GM12878 (cell line): ENCODE data around the gene ZFP64. TPM values are rescaled to one million over a fixed set of nuclear protein-coding genes. Genes with fewer than 3 reads are reported as not detected.

ENCODE experiments used
- CREB1 ChIP-seq: IDR thresholded peaks from 2 replicates; pipeline ENCODE4 v1.6.1; 2012; ENCODE audit warnings: low read depth, mild to moderate bottlenecking, inconsistent platforms
- E2F8 ChIP-seq: fragments of 450-650 bp; IDR thresholded peaks from 2 replicates; pipeline ENCODE4 v1.6.1; 2018; ENCODE audit warnings: mild to moderate bottlenecking, low read depth, moderate library complexity; ENCODE audit not compliant: partially characterized antibody
- EED ChIP-seq: sonication (generic); IDR thresholded peaks from 2 replicates; pipeline ENCODE4 v1.6.1; 2016; ENCODE audit warnings: antibody characterized with exemption, low read depth
- HDGF ChIP-seq: fragments of 450-650 bp; IDR thresholded peaks from 2 replicates; pipeline ENCODE4 v1.6.1; 2016; ENCODE audit warnings: antibody characterized with exemption
- MYB ChIP-seq: fragments of 150-350 bp; IDR thresholded peaks from 2 replicates; pipeline ENCODE4 v1.6.1; 2014; ENCODE audit warnings: mild to moderate bottlenecking, low read depth, low read length, borderline replicate concordance
- NBN ChIP-seq: fragments of 450-650 bp; IDR thresholded peaks from 2 replicates; pipeline ENCODE4 v1.6.1; 2016
- NR2C1 ChIP-seq: fragments of 450-650 bp; IDR thresholded peaks from 2 replicates; pipeline ENCODE4 v1.6.1; 2017; ENCODE audit warnings: antibody characterized with exemption, mild to moderate bottlenecking, moderate library complexity
- PKNOX1 ChIP-seq: fragments of 450-650 bp; IDR thresholded peaks from 2 replicates; pipeline ENCODE4 v1.6.1; 2016; ENCODE audit warnings: mild to moderate bottlenecking
- PML ChIP-seq: IDR thresholded peaks from 2 replicates; pipeline ENCODE4 v1.6.1; 2012; ENCODE audit warnings: low read length, inconsistent platforms
- RAD21 ChIP-seq: IDR thresholded peaks from 2 replicates; pipeline ENCODE4 v1.6.1; 2011; ENCODE audit warnings: mild to moderate bottlenecking, low read depth, low read length, moderate library complexity; ENCODE audit not compliant: insufficient read depth
- RAD51 ChIP-seq: fragments of 450-650 bp; IDR thresholded peaks from 2 replicates; pipeline ENCODE4 v1.6.1; 2016; ENCODE audit warnings: moderate library complexity, mild to moderate bottlenecking, inconsistent platforms
- RUNX3 ChIP-seq: IDR thresholded peaks from 2 replicates; pipeline ENCODE4 v1.6.1; 2012; ENCODE audit warnings: low read length, inconsistent platforms
- SIN3A ChIP-seq: IDR thresholded peaks from 2 replicates; pipeline ENCODE4 v1.6.1; 2012; ENCODE audit warnings: low read depth, low read length, improper control_type of control experiment
- SREBF2 ChIP-seq: IDR thresholded peaks from 2 replicates; pipeline ENCODE4 v1.6.1; 2012; ENCODE audit warnings: mild to moderate bottlenecking, low read length
- SUPT20H ChIP-seq: IDR thresholded peaks from 2 replicates; pipeline ENCODE4 v1.6.1; 2011; ENCODE audit warnings: low read depth, mild to moderate bottlenecking, low read length, moderate library complexity, borderline replicate concordance; ENCODE audit not compliant: control insufficient read depth
- TCF7 ChIP-seq: IDR thresholded peaks from 2 replicates; pipeline ENCODE4 v1.6.1; 2014; ENCODE audit warnings: antibody characterized with exemption, borderline replicate concordance
- ZBTB11 ChIP-seq: fragments of 450-650 bp; formaldehyde crosslinking; IDR thresholded peaks from 2 replicates; pipeline ENCODE4 v1.5.0; 2022; ENCODE audit warnings: mild to moderate bottlenecking, missing genetic modification characterization
- ZNF687 ChIP-seq: fragments of 450-650 bp; IDR thresholded peaks from 2 replicates; pipeline ENCODE4 v1.6.1; 2017; ENCODE audit warnings: mild to moderate bottlenecking, moderate library complexity
- polyA plus RNA-seq, 11 experiments: library from polyadenylated mRNA; depleted of rRNA in 4 of 11; unstranded in 6 of 11; stranded (reverse) in 5 of 11; fragments of >200 nt; fragmentation: Nextera tagmentation in 4 of 11; fragmentation: Illumina TruSeq in 1 of 11; extraction: Ambion mirVana in 4 of 11; extraction: Trizol in 1 of 11; gene quantifications; 1 replicate in 1 of 11; 2 replicates in 10 of 11; pipeline versions ENCODE4 v1.2.1 to v1.2.3, GENCODE V29; 2011 to 2016; ENCODE audit warnings: inconsistent platforms in 2 of 11, missing spikeins in 2 of 11, low read depth in 1 of 11
- total RNA-seq, 4 experiments: library from RNA; depleted of rRNA in 3 of 4; stranded (reverse); fragments of >200 nt in 3 of 4; fragmentation: Illumina TruSeq in 1 of 4; extraction: Trizol in 1 of 4; gene quantifications; 2 replicates each; pipeline versions ENCODE4 v1.2.1 to v1.2.3, GENCODE V29; 2013 to 2021

ZFP64 gene
- total and polyA plus RNA-seq, 10 of the 15 experiments (the other 5 are each of a cell fraction or from before 2014, with no cell fraction given), result 2.3 to 21.8 (median 11.8) TPM

GRCh38 chr20:52191132-52191915 is at the start of gene ZFP64 (continued):
- TF ChIP-seq RAD51, result no peak
- TF ChIP-seq SIN3A, result no peak
- peak; percentile 72 for TF ChIP-seq EED
- TF ChIP-seq HDGF, result no peak
- TF ChIP-seq PML, result no peak; the same call in 1 of the 2 replicates
- no peak for TF ChIP-seq SREBF2
- peak; percentile 69 for TF ChIP-seq NBN
- TF ChIP-seq CREB1, result peak; percentile 56; the same call in 1 of the 2 replicates
- peak; percentile 31; the same call in 1 of the 2 replicates for TF ChIP-seq RAD21
- TF ChIP-seq PKNOX1, result peak; percentile 10; the same call in 1 of the 2 replicates
- peak; percentile 5; the same call in 1 of the 2 replicates for TF ChIP-seq RUNX3
- peak; percentile 24 for TF ChIP-seq E2F8
- no peak for TF ChIP-seq TCF7
- TF ChIP-seq MYB, result no peak
- TF ChIP-seq ZBTB11 (CRISPR knock-in tag), result no peak
- no peak for TF ChIP-seq SUPT20H
- TF ChIP-seq NR2C1, result no peak
- peak; percentile 11 for TF ChIP-seq ZNF687
